Skeletal muscle tissue (tissue), 4 donors: ENCODE data around the gene CHST13. TPM values are rescaled to one million over a fixed set of nuclear protein-coding genes. Genes with fewer than 3 reads are reported as not detected.

ENCODE experiments used
- H3K27ac ChIP-seq: one replicate; pipeline ENCODE4 v1.7.0; 2013; ENCODE audit warnings: mild to moderate bottlenecking, low read depth, low read length, inconsistent platforms
- H3K27me3 ChIP-seq, 3 donors: one replicate each; pipeline ENCODE4 v1.7.0; 2013; ENCODE audit warnings: low read length in 3 of 3; ENCODE audit not compliant: control insufficient read depth in 3 of 3, insufficient read depth in 3 of 3
- H3K36me3 ChIP-seq, 3 donors: one replicate each; pipeline ENCODE4 v1.7.0; 2013; ENCODE audit warnings: low read length in 3 of 3; ENCODE audit not compliant: control insufficient read depth in 3 of 3, insufficient read depth in 3 of 3
- H3K4me1 ChIP-seq, 3 donors: one replicate each; pipeline ENCODE4 v1.7.0; 2013; ENCODE audit warnings: low read length in 3 of 3, mild to moderate bottlenecking in 3 of 3; ENCODE audit not compliant: control insufficient read depth in 3 of 3, insufficient read depth in 3 of 3
- H3K4me3 ChIP-seq, 3 donors: one replicate each; pipeline ENCODE4 v1.7.0; 2013; ENCODE audit warnings: low read length in 3 of 3
- H3K9ac ChIP-seq, 3 donors: one replicate each; pipeline ENCODE4 v1.7.0; 2013; ENCODE audit warnings: low read length in 3 of 3, mild to moderate bottlenecking in 3 of 3, moderate library complexity in 2 of 3, low read depth in 1 of 3
- H3K9me3 ChIP-seq, 3 donors: one replicate each; pipeline ENCODE4 v1.7.0; 2013; ENCODE audit warnings: low read length in 3 of 3; ENCODE audit not compliant: control insufficient read depth in 3 of 3
- total RNA-seq: library from RNA; depleted of rRNA; stranded (reverse); fragments of >200 nt; gene quantifications from one replicate; pipeline ENCODE4 v1.2.3, GENCODE V29; 2014
- donor health status: Osteomylitis.

The CHST13 gene
- total RNA-seq, 1 donor from 2014 or later, result not detected

DNA sequence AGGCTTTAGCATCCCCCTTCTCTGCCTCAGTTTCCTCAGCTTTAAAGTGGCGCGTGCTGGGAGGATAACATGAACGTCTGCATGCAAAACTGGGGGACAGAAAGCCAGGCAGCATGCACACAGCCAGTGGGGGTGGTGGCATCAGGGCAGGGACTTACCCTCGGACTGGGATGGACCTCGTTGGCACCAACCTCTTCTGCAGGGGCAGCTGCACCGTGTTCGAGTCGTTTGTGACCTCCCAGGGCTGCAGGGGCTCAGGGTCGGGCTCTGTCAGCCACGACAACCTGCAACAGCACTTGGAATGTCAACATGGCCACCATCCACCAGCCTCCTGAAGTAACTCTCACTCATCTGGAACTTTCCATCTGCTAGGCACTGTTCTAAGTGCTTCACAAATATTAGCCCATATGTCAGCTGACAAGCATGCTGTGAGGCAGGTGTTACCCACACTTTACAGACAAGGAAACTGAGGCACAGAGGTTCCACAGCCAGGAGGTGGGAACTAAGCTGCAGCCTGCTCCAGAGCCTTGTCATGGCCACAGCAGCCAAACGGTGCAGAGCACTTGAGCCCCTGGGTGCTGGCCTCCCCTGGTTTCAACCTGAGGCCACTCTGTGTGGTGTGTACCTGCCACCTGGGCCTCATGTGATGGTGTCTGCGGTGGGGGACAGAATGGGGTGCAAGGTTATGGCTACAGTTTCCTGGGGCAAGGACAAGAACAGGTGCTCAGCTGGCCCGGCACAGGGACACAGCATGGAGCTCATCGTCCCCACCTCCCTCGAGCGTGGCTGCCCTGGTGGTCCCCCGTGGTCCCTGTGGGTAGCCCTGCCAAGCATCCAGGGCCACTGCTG lies 28.1 kb downstream of the CHST13 start:
- no peaks in the 10 kb centered on the region for H3K36me3 ChIP-seq
- H3K27me3 ChIP-seq, result peaks cover 2 to 8% (median 5%) of the 10 kb centered on the region in 3 donors
- no peak overlapping the region for H3K4me3 ChIP-seq
- H3K9me3 ChIP-seq, result no peaks in the 10 kb centered on the region
- H3K9ac ChIP-seq, result no peak overlapping the region
- H3K27ac ChIP-seq, result no peak overlapping the region
- H3K4me1 ChIP-seq, result peaks cover 4 to 20% (median 7%) of the 10 kb centered on the region in 3 donors

- Histone ChIP-seq H3K9ac (no peak overlapping the region), H3K27me3 (peaks cover under 1 to 8% (median 5%) of the 10 kb centered on the region in 3 donors), H3K27ac (no peak overlapping the region), H3K9me3 (no peaks in the 10 kb centered on the region), H3K4me3 (no peak overlapping the region), H3K4me1 (peaks cover 4 to 20% (median 7%) of the 10 kb centered on the region in 3 donors), H3K36me3 (no peaks in the 10 kb centered on the region)
Observed at GRCh38 chr3:126552688-126553283, 28.8 kb downstream of the CHST13 start.

DNA sequence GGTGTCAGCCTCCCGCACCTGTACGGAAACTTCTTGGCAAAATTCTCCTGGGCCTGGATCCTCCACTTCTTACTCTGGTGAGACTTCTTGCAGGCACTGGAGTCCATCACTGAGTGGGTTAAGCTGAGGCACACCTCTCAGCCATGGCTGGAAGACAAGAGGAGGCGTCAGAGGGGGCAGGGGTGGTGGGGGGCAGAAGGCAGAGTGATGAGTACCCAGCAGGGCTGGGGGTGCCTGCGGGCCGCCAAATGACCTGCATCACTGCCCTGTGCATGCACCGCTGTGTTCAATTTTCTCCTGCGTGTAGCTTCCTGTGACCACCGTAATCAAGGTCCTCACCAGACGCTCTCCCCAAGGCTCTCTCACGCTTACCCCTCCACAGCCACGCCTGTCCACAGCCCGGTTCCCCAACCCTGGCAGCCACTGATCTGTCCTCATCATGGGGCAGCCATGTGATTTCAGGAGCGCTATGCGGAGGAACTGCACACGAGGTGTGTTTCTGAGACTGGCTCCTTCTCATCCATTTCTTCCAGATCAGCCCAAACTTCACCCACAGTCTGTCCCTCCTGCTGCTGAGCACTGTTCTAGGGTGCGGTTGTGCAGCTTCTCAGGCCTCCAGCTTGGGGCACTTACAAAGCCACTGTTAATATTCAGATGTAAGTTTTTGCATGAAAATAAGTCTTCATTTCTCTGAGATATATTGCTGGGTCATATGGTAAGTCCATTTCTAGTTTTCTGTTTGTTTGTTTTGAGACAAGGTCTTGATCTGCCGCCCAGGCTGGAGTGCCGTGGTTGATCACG lies 29.5 kb downstream of the CHST13 start:
- no peak overlapping the region for H3K27ac ChIP-seq
- no peak overlapping the region for H3K9ac ChIP-seq
- no peak overlapping the region for H3K4me3 ChIP-seq
- no peaks in the 10 kb centered on the region for H3K9me3 ChIP-seq
- no peaks in the 10 kb centered on the region for H3K36me3 ChIP-seq
- peaks cover 4 to 20% (median 7%) of the 10 kb centered on the region in 3 donors for H3K4me1 ChIP-seq
- H3K27me3 ChIP-seq, result peaks cover 0 to 8% (median 5%) of the 10 kb centered on the region in 3 donors

DNA sequence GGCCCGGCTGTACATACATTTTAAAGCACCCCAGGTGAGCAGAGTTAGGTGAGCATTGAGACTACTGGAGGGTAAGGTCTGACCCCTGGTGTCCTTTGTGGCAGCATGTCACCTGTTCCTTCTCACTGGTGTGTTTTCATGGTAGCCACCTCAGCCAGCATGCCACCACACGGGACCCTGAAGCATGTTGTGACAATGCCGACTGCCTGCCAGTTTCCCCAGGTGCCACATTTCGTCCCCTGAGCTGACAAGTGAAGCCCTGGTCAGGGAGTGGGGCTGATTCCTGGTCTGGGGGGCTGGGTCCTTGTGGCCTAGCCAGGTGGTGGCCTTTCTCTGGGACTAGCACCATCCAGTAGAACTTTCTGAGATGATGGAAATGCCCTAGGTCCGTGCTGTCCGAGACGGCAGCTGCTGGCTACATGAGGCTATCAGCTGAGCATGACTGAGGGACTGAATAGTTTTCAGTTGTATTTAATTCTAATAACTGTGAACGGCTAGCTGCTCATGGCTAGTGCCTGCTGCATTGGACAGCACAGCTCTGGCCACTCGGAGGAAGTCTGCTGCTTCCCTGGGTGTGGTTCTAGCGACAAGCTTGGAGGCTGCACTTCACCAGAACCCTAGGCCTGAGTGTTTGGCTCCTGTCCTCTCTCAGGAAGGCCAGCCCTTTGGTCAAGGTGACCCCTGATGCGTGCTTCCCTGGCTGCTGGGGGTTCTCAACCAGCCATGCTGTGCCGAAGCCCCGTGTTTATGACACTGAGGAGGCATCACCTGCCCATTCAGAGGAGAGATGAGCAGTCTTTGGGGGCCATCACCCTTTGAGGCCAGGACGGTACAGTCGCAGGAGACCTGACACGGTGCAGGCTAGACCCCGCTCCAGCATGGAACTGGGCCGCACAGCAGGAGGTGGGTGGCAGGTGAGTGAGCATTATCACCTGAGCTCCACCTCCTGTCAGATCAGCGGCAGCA lies 30.9 kb downstream of the CHST13 start:
- no peaks in the 10 kb centered on the region for H3K36me3 ChIP-seq
- no peak overlapping the region for H3K27ac ChIP-seq
- H3K4me1 ChIP-seq, result peaks cover 4 to 19% (median 7%) of the 10 kb centered on the region in 3 donors
- H3K4me3 ChIP-seq, result no peak overlapping the region
- H3K9ac ChIP-seq, result no peak overlapping the region
- peaks cover 0 to 6% (median 0%) of the 10 kb centered on the region in 3 donors for H3K27me3 ChIP-seq
- no peaks in the 10 kb centered on the region for H3K9me3 ChIP-seq

DNA sequence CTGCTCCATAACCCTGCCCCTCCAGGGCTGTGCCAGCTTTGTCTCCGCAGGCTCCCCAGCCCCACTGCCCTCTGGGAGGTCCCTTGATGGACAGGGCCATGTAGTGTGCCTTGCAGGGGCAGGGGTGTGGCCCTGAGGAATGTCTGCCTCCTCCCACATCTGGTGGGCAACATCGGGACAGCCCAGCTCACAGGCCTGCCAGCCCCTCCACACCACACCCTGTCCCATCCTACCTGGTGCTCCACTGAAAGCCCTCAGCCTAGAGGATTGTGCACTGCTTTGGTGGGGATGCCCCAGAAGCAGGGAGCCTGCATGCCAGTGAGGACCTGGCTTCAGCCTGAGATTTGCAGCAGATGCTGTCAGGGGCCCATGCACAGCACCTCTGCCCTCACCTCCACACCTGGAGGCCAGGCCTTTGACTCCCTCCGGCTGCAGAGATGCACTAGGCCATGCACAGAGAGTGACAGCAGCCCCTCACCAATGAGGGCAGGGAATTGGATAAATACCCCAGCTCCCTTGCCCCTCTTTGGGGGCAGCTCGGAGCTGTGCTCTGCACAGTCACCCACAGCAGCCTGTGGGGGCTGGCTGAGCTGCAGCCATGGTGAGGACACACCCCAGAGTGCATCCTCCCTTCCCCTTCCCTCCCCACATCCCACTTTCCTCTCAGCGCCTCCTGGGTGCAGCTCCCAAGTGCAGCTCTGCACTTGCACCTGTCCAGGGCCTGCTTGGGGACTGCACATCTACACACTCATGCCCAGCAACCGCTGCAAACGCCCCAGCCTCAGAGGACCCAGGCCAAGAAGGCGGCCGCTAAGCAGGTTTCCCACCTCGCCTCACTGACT lies 32.1 kb downstream of the CHST13 start:
- H3K27me3 ChIP-seq, result no peaks in the 10 kb centered on the region
- peaks cover 0 to 9% (median 3%) of the 10 kb centered on the region in 3 donors for H3K4me1 ChIP-seq
- no peak overlapping the region for H3K9ac ChIP-seq
- no peaks in the 10 kb centered on the region for H3K36me3 ChIP-seq
- H3K27ac ChIP-seq, result no peak overlapping the region
- no peaks in the 10 kb centered on the region for H3K9me3 ChIP-seq
- no peak overlapping the region for H3K4me3 ChIP-seq

DNA sequence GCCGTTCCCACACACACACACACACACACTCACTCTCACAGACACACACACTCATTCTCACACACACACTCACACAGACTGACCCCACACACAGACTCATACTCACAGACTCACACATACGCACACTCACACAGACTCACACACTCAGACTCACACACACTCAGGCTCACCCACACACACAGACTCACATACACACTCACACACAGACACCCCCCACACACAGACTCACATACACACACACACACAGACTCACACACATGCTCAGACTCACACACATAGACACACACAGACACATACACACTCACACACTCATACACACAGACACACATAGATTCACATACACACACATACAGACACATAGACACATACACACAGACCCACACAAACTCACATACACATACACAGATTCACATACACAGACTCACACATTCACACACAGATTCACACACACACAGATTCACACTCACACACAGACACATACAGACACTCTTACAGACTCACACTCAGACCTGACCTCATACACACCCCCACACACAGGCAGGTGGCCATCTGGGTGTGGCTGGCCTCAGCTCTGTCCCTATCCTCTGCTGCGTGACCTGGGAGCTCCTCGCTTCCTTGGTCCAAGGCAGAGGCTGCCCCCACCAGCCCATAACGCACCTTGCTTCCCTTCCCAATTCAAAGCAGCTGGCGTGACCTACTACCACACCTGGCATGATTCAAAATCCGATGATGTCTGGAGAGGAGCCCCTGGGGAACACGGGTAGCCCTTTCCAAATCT lies 32.9 kb downstream of the CHST13 start:
- Histone ChIP-seq H3K4me1 (peaks cover 0 to 2% (median 0%) of the 10 kb centered on the region in 3 donors), H3K9me3 (no peaks in the 10 kb centered on the region), H3K9ac (no peak overlapping the region), H3K4me3 (no peak overlapping the region), H3K36me3 (no peaks in the 10 kb centered on the region), H3K27ac (no peak overlapping the region), H3K27me3 (no peaks in the 10 kb centered on the region)

DNA sequence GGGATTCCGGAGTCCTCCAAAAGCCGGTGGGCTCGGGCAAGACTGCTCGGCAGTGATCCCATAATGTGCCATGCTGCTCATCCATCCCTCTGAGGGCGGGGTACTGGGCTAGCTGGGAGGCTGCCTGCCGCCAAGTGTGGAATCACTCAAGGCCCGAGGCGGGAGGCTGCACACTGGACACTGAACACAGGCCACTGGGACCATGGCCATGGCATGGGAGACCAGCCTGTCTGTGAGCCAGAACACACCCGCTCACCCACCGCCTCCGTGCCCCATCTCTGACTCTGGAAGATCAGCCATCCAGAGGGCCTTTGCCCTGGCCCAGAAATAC lies 33.4 kb downstream of the CHST13 start:
- no peaks in the 10 kb centered on the region for H3K27me3 ChIP-seq

DNA sequence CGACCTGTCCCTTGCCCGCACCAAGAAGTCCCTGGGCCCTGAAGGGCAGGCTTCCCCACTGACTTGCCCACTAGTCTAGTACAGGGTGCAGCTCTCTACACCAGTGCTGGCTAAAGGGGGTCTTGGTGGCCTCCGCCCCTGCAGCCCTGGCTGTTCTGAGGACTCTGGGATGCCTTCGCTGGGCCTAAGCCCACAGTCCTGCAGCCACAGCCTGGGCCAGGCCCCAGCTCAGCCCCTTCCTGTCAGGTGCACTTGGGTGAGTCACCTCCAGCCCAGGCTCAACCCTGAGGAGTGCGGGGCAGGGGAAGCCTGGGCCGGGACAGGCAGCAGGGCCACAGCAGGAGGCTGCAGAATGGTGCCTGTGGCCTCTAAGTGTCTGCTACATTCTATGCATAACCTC lies 33.8 kb downstream of the CHST13 start:
- Histone ChIP-seq H3K9ac (no peak overlapping the region), H3K36me3 (no peaks in the 10 kb centered on the region), H3K4me3 (no peak overlapping the region), H3K27ac (no peak overlapping the region), H3K9me3 (no peaks in the 10 kb centered on the region), H3K4me1 (no peaks in the 10 kb centered on the region), H3K27me3 (no peaks in the 10 kb centered on the region)

More for the DNA sequence above, 33.4 kb downstream of the CHST13 start:
- no peaks in the 10 kb centered on the region for H3K4me1 ChIP-seq
- no peak overlapping the region for H3K27ac ChIP-seq
- no peak overlapping the region for H3K9ac ChIP-seq
- no peaks in the 10 kb centered on the region for H3K9me3 ChIP-seq
- no peak overlapping the region for H3K4me3 ChIP-seq
- H3K36me3 ChIP-seq, result no peaks in the 10 kb centered on the region
